Hepatocyte (in vitro differentiated cells): Measurements from ENCODE around the gene CDK3. TPM values are rescaled to one million over a fixed set of nuclear protein-coding genes. Genes with fewer than 3 reads are reported as not detected.

ENCODE experiments used
- DNase-seq: peaks from one replicate; pipeline ENCODE4 v3.0.0-alpha.2; 2016; ENCODE audit warnings: low spot score
- H2AFZ ChIP-seq: fragments of 200-600 bp; sonication (generic); 2 replicates; pipeline ENCODE4 v1.6.0; 2016; ENCODE audit warnings: antibody characterized with exemption, mild to moderate bottlenecking
- H3K27ac ChIP-seq: fragments of 200-600 bp; sonication (generic); 2 replicates; pipeline ENCODE4 v1.5.1; 2016; ENCODE audit warnings: mild to moderate bottlenecking
- H3K27me3 ChIP-seq: fragments of 200-600 bp; sonication (generic); 2 replicates; pipeline ENCODE4 v1.6.1; 2016
- H3K36me3 ChIP-seq: fragments of 200-600 bp; sonication (generic); replicated peaks from 2 replicates; pipeline ENCODE4 v1.5.1; 2016; ENCODE audit warnings: low read depth; ENCODE audit not compliant: insufficient read depth
- H3K4me1 ChIP-seq: fragments of 200-600 bp; sonication (generic); 2 replicates; pipeline ENCODE4 v1.5.1; 2016; ENCODE audit warnings: mild to moderate bottlenecking, moderate library complexity; ENCODE audit not compliant: insufficient read depth
- H3K4me2 ChIP-seq: fragments of 200-600 bp; sonication (generic); 2 replicates; pipeline ENCODE4 v1.6.0; 2016
- H3K4me3 ChIP-seq: fragments of 200-600 bp; sonication (generic); 2 replicates; pipeline ENCODE4 v1.5.1; 2016; ENCODE audit warnings: mild to moderate bottlenecking
- H3K79me2 ChIP-seq: fragments of 200-600 bp; sonication (generic); 2 replicates; pipeline ENCODE4 v1.6.0; 2017; ENCODE audit warnings: mild to moderate bottlenecking
- H3K9me2 ChIP-seq: fragments of 200-600 bp; sonication (generic); replicated peaks from 2 replicates; pipeline ENCODE4 v1.6.0; 2017; ENCODE audit warnings: mild to moderate bottlenecking; ENCODE audit not compliant: insufficient read depth
- H3K9me3 ChIP-seq: fragments of 200-600 bp; sonication (generic); 2 replicates; pipeline ENCODE4 v1.5.1; 2016; ENCODE audit warnings: low read depth, mild to moderate bottlenecking
- H4K20me1 ChIP-seq: fragments of 200-600 bp; sonication (generic); 2 replicates; pipeline ENCODE4 v1.6.0; 2016; ENCODE audit warnings: mild to moderate bottlenecking; ENCODE audit not compliant: insufficient read depth, poor library complexity, severe bottlenecking
- CTCF ChIP-seq: fragments of 200-600 bp; sonication (generic); IDR thresholded peaks from 2 replicates; pipeline ENCODE4 v1.5.1; 2016; ENCODE audit warnings: antibody characterized with exemption, mild to moderate bottlenecking; ENCODE audit not compliant: poor library complexity
- EZH2 ChIP-seq: fragments of 200-600 bp; sonication (generic); IDR thresholded peaks from 2 replicates; pipeline ENCODE4 v1.6.1; 2016; ENCODE audit warnings: antibody characterized with exemption, mild to moderate bottlenecking, borderline replicate concordance
- EZH2phosphoT487 ChIP-seq: fragments of 200-600 bp; sonication (generic); IDR thresholded peaks from one replicate; pipeline ENCODE4 v1.6.1; 2018; ENCODE audit warnings: antibody characterized with exemption, mild to moderate bottlenecking, low read depth, moderate library complexity; ENCODE audit not compliant: unreplicated experiment, severe bottlenecking
- WGBS: methylation state at CpG from one replicate; pipeline ENCODE4 v1.1.6; 2016; ENCODE audit warnings: low lambda C conversion rate; ENCODE audit errors: missing lambda C conversion rate; 5-methylcytosine and 5-hydroxymethylcytosine counted together
- polyA plus RNA-seq: library from polyadenylated mRNA; unstranded; fragments of >200 nt; fragmentation: Nextera tagmentation; extraction: Ambion mirVana; gene quantifications from 2 replicates; pipeline ENCODE4 v1.2.1, GENCODE V29; 2016
- total RNA-seq: library from RNA; depleted of rRNA; stranded (reverse); fragments of >200 nt; gene quantifications from 2 replicates; pipeline ENCODE4 v1.2.3, GENCODE V29; 2014

The CDK3 gene
- total and polyA plus RNA-seq, 2 experiments from 2014 or later = 7.8 to 10.6 TPM

GRCh38 chr17:76022973-76023899, 22.6 kb downstream of the CDK3 start:
- TF ChIP-seq EZH2phosphoT487 = no peak
- TF ChIP-seq CTCF = no peak
- no peak for TF ChIP-seq EZH2

GRCh38 chr17:76023900-76024237, 23.2 kb downstream of the CDK3 start:
- Histone ChIP-seq H3K27ac (no peak overlapping the region), H2AFZ (no peak overlapping the region), H3K36me3 (no peaks in the 10 kb centered on the region), H3K9me2 (no peaks in the 10 kb centered on the region), H3K79me2 (no peaks in the 10 kb centered on the region), H3K4me2 (no peak overlapping the region), H3K27me3 (no peaks in the 10 kb centered on the region), H3K9me3 (no peaks in the 10 kb centered on the region), H4K20me1 (no peaks in the 10 kb centered on the region), H3K4me3 (no peak overlapping the region), H3K4me1 (peaks cover 2% of the 10 kb centered on the region)
- no peak for TF ChIP-seq CTCF
- no peak for TF ChIP-seq EZH2phosphoT487
- TF ChIP-seq EZH2 = no peak
- 94% methylated on average over 9 of the region's 9 CpGs for WGBS
- no peak for DNase-seq

More at GRCh38 chr17:76022973-76023899, 22.6 kb downstream of the CDK3 start:
- H3K4me1 ChIP-seq = no peaks in the 10 kb centered on the region
- H3K27me3 ChIP-seq = no peaks in the 10 kb centered on the region
- no peaks in the 10 kb centered on the region for H4K20me1 ChIP-seq
- no peak overlapping the region for H2AFZ ChIP-seq
- no peak overlapping the region for H3K27ac ChIP-seq
- no peaks in the 10 kb centered on the region for H3K79me2 ChIP-seq
- 91% methylated on average over 22 of the region's 28 CpGs for whole genome bisulfite sequencing
- no peaks in the 10 kb centered on the region for H3K9me2 ChIP-seq
- H3K36me3 ChIP-seq = no peaks in the 10 kb centered on the region
- no peak for DNase-seq
- no peaks in the 10 kb centered on the region for H3K9me3 ChIP-seq
- no peak overlapping the region for H3K4me3 ChIP-seq
- H3K4me2 ChIP-seq = no peak overlapping the region

DNA sequence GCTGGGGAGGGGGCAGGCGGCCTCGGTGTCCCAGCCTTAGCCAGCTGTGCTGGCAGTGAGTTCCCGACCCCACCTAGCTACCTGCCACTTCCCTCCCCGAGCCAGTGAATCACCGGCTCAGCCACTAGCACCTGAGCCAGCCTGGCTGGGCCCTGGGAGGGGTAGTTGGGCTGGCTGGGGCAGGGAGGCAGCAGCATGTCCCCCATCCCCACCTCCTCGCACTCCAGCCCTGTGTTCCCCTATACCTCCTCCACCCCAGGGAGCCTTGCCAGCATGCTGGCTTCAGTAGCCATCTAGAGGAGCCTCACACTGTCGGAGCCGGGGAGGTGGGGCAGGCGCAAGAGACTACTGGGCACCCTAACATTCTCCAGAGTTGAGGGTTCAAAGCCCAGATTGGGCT, 23.7 kb downstream of the CDK3 start:
- TF ChIP-seq EZH2phosphoT487 (no peak), CTCF (no peak), EZH2 (no peak)
- Histone ChIP-seq H3K4me2 (no peak overlapping the region), H4K20me1 (no peaks in the 10 kb centered on the region), H3K27ac (no peak overlapping the region), H3K4me1 (peaks cover 6% of the 10 kb centered on the region), H3K79me2 (no peaks in the 10 kb centered on the region), H3K36me3 (no peaks in the 10 kb centered on the region), H2AFZ (no peak overlapping the region), H3K9me3 (no peaks in the 10 kb centered on the region), H3K9me2 (no peaks in the 10 kb centered on the region), H3K4me3 (no peak overlapping the region), H3K27me3 (no peaks in the 10 kb centered on the region)
- WGBS = 88% methylated on average over 9 of the region's 9 CpGs
- no peak for DNase-seq
